Body of pancreas (tissue), 4 donors: ENCODE data around the gene RBMS1. TPM values are rescaled to one million over a fixed set of nuclear protein-coding genes. Genes with fewer than 3 reads are reported as not detected.

Source experiments
- ATAC-seq: fragments of 150-250 bp; one replicate; pipeline ENCODE4 v1.9.1; 2016
- DNase-seq, 4 donors: peaks; one replicate each; pipeline ENCODE4 v3.0.0-alpha.2; 2019
- H3K27ac ChIP-seq, 4 donors: fragments of 200-600 bp; sonication (generic); 1 replicate in 3 of 4; 2 replicates in 1 of 4; pipeline versions ENCODE4 v1.5.1 to v1.6.1; 2016 to 2019; ENCODE audit warnings: mild to moderate bottlenecking in 1 of 4, mixed read lengths in 1 of 4, moderate library complexity in 1 of 4
- H3K27me3 ChIP-seq, 2 donors: fragments of 200-600 bp; sonication (generic); one replicate each; pipeline ENCODE4 v1.6.0; 2016; ENCODE audit warnings: mild to moderate bottlenecking in 1 of 2
- H3K36me3 ChIP-seq, 2 donors: fragments of 200-600 bp; sonication (generic); replicated peaks in 1 of 2; 2 replicates each; pipeline ENCODE4 v1.5.1; 2016; ENCODE audit warnings: low read depth in 2 of 2; ENCODE audit not compliant: insufficient read depth in 1 of 2
- H3K4me1 ChIP-seq: fragments of 200-600 bp; sonication (generic); one replicate; pipeline ENCODE4 v1.6.0; 2016
- H3K4me3 ChIP-seq, 2 donors: fragments of 200-600 bp; sonication (generic); 1 replicate in 1 of 2; 2 replicates in 1 of 2; pipeline ENCODE4 v1.5.1; 2016 to 2019
- H3K9me3 ChIP-seq, 3 donors: fragments of 200-600 bp; sonication (generic); 1 replicate in 2 of 3; 2 replicates in 1 of 3; pipeline ENCODE4 v1.5.1; 2016
- CTCF ChIP-seq, 7 experiments: fragments of 450-650 bp in 4 of 7; fragments of 200-600 bp in 3 of 7; sonication (generic) in 3 of 7; IDR thresholded peaks; one replicate each; pipeline ENCODE4 v1.5.1; 2016 to 2019; ENCODE audit warnings: antibody characterized with exemption in 7 of 7
- POLR2A ChIP-seq, 3 donors: fragments of 450-650 bp; IDR thresholded peaks; one replicate each; pipeline ENCODE4 v1.6.1; 2016; ENCODE audit warnings: antibody characterized with exemption in 3 of 3, mild to moderate bottlenecking in 2 of 3
- WGBS, 2 donors: methylation state at CpG; one replicate each; pipeline ENCODE4 v1.1.5; 2017; 5-methylcytosine and 5-hydroxymethylcytosine counted together
- intact Hi-C: fragments of 100-400 bp; cut with DNase I; formaldehyde crosslinking; loops from one replicate; pipeline ENCODE4 v1.15.1; 2023
- total RNA-seq, 2 donors: library from RNA; depleted of rRNA; stranded (reverse); fragments of >200 nt; gene quantifications; one replicate each; pipeline ENCODE4 v1.1.0, GENCODE V29; 2016

Gene RBMS1
- total RNA-seq, 2 donors from 2014 or later: 21.3 to 23.7 TPM

GRCh38 chr2:160402501-160402900 lies 91.1 kb downstream of the RBMS1 start:
- Histone ChIP-seq H3K27me3 (no peaks in the 10 kb centered on the region), H3K36me3 (no peaks in the 10 kb centered on the region), H3K4me1 (no peaks in the 10 kb centered on the region), H3K9me3 (no peaks in the 10 kb centered on the region), H3K27ac (no peak overlapping the region), H3K4me3 (no peak overlapping the region)
- DNase-seq (no peak), ATAC-seq (no peak)
- intact Hi-C loops: no loop called here
- 83 to 93% methylated on average over 1 of the region's 1 CpG for WGBS, 2 donors
- no peak for TF ChIP-seq POLR2A (IDR thresholded peaks at IDR 0.05)
- no peak for TF ChIP-seq CTCF (IDR thresholded peaks at IDR 0.05)

GRCh38 chr2:160401895-160402294 lies 91.7 kb downstream of the RBMS1 start:
- no peaks in the 10 kb centered on the region for H3K4me1 ChIP-seq
- no peak overlapping the region for H3K4me3 ChIP-seq
- no peak for ATAC-seq
- H3K27ac ChIP-seq: no peak overlapping the region
- DNase-seq: no peak
- no peak for TF ChIP-seq CTCF (IDR thresholded peaks at IDR 0.05)
- TF ChIP-seq POLR2A (IDR thresholded peaks at IDR 0.05): no peak
- no peaks in the 10 kb centered on the region for H3K9me3 ChIP-seq
- intact Hi-C loops: no loop called here
- 94 to 95% methylated on average over 4 of the region's 4 CpGs for WGBS, 2 donors
- no peaks in the 10 kb centered on the region for H3K36me3 ChIP-seq
- no peaks in the 10 kb centered on the region for H3K27me3 ChIP-seq

- intact Hi-C loops: no loop called here
- Histone ChIP-seq H3K4me3 (no peak overlapping the region), H3K4me1 (no peaks in the 10 kb centered on the region), H3K36me3 (no peaks in the 10 kb centered on the region), H3K9me3 (no peaks in the 10 kb centered on the region), H3K27me3 (no peaks in the 10 kb centered on the region), H3K27ac (no peak overlapping the region)
- DNase-seq (no peak), ATAC-seq (no peak)
- TF ChIP-seq POLR2A (IDR thresholded peaks at IDR 0.05) (no peak), CTCF (IDR thresholded peaks at IDR 0.05) (no peak)
- 91 to 96% methylated on average over 1 of the region's 1 CpG for WGBS, 2 donors
Observed at GRCh38 chr2:160399880-160400279, 93.7 kb downstream of the RBMS1 start.

GRCh38 chr2:160397530-160397865 lies 96.1 kb downstream of the RBMS1 start:
- DNase-seq (no peak), ATAC-seq (no peak)
- Histone ChIP-seq H3K4me3 (no peak overlapping the region), H3K27me3 (no peaks in the 10 kb centered on the region), H3K4me1 (no peaks in the 10 kb centered on the region), H3K9me3 (no peaks in the 10 kb centered on the region), H3K27ac (no peak overlapping the region), H3K36me3 (no peaks in the 10 kb centered on the region)
- 20 to 45% methylated on average over 2 of the region's 2 CpGs for WGBS, 2 donors
- TF ChIP-seq CTCF (IDR thresholded peaks at IDR 0.05) (no peak), POLR2A (IDR thresholded peaks at IDR 0.05) (no peak)
- intact Hi-C loops: no loop called here

- 61 to 94% methylated on average over 1 of the region's 1 CpG for WGBS, 2 donors
- no peaks in the 10 kb centered on the region for H3K9me3 ChIP-seq
- intact Hi-C loops: no loop called here
Observed at GRCh38 chr2:160394153-160394552, 99.5 kb downstream of the RBMS1 start.

More at GRCh38 chr2:160394153-160394552, 99.5 kb downstream of the RBMS1 start:
- no peak for DNase-seq
- Histone ChIP-seq H3K27ac (no peak overlapping the region), H3K27me3 (no peaks in the 10 kb centered on the region), H3K4me1 (no peaks in the 10 kb centered on the region), H3K36me3 (no peaks in the 10 kb centered on the region), H3K4me3 (no peak overlapping the region)
- no peak for ATAC-seq
- TF ChIP-seq CTCF (IDR thresholded peaks at IDR 0.05) (no peak), POLR2A (IDR thresholded peaks at IDR 0.05) (no peak)
